ENCODE measurements around the gene PEX6. TPM values are rescaled to one million over a fixed set of nuclear protein-coding genes. Genes with fewer than 3 reads are reported as not detected.
A peak's percentile ranks its signal among the peaks of the same experiment; 100 is the strongest.

Gene PEX6
- total and polyA plus RNA-seq, 4 donors = 17.7 to 29.5 (median 23.9) TPM

GRCh38 chr6:43016176-43016942 is 37.4 kb upstream of the PEX6 start:
- no peak overlapping the region for H3K4me3 ChIP-seq (ENCODE audit: low read depth, low read length)
- no peak overlapping the region for H3K27ac ChIP-seq (ENCODE audit: low read depth, low read length)
- no peaks in the 10 kb centered on the region for H3K27me3 ChIP-seq (ENCODE audit: control insufficient read depth, insufficient read depth, low read length)
- H3K4me1 ChIP-seq (ENCODE audit: control insufficient read depth, insufficient read depth, low read length) = peaks cover 61% of the 10 kb centered on the region
- no peak for DNase-seq (ENCODE audit: low read depth in 4 of 6, low spot score in 6 of 6)
- no peaks in the 10 kb centered on the region for H3K9me3 ChIP-seq (ENCODE audit: control insufficient read depth, insufficient read depth, low read length)
- peaks cover 54% of the 10 kb centered on the region for H3K36me3 ChIP-seq (ENCODE audit: control insufficient read depth, insufficient read depth, low read length)
- WGBS (ENCODE audit: insufficient coverage) = 80% methylated on average over 6 of the region's 7 CpGs

DNA sequence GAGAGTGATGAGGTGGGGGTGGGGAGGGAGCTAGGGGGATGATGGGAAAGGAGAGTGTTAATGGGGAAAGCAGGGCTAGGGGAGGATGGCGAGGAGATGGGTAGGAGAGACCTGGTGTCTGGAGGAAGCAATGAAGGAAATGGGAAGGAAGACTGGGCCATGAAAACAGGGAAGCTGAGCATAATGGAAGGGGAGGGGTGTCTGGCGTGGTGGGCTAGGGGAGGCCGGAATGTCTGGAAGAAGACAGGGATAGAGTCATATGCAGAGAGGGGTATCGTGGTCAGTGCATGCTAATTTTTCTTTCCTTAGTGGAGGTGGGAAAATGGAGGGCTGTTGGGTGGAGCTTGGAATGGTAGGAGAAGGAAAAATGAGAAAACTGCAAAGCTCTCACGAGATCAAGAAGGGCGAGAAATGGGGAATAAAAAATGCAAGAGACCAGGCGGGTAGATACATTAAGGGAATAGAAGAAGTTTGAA is 35.5 kb upstream of the PEX6 start:
- WGBS (ENCODE audit: insufficient coverage) = 2% methylated on average over 7 of the region's 7 CpGs
- DNase-seq (ENCODE audit: low read depth in 4 of 6, low spot score in 6 of 6) = peak in 1 of 6 donors; percentile 15
- Histone ChIP-seq H3K4me1 (ENCODE audit: control insufficient read depth, insufficient read depth, low read length) (peaks cover 51% of the 10 kb centered on the region), H3K27me3 (ENCODE audit: control insufficient read depth, insufficient read depth, low read length) (no peaks in the 10 kb centered on the region), H3K27ac (ENCODE audit: low read depth, low read length) (peak overlapping the region; percentile 81), H3K9me3 (ENCODE audit: control insufficient read depth, insufficient read depth, low read length) (no peaks in the 10 kb centered on the region), H3K4me3 (ENCODE audit: low read depth, low read length) (peak overlapping the region; percentile 76), H3K36me3 (ENCODE audit: control insufficient read depth, insufficient read depth, low read length) (peaks cover 59% of the 10 kb centered on the region)

- H3K27me3 ChIP-seq (ENCODE audit: control insufficient read depth, insufficient read depth, low read length) = no peaks in the 10 kb centered on the region
- WGBS (ENCODE audit: insufficient coverage) = under 1% methylated on average over 51 of the region's 51 CpGs
- H3K36me3 ChIP-seq (ENCODE audit: control insufficient read depth, insufficient read depth, low read length) = peaks cover 60% of the 10 kb centered on the region
- peaks cover 51% of the 10 kb centered on the region for H3K4me1 ChIP-seq (ENCODE audit: control insufficient read depth, insufficient read depth, low read length)
- peak within 1 kb of the TSS; percentile 81 for H3K27ac ChIP-seq (ENCODE audit: low read depth, low read length)
- H3K4me3 ChIP-seq (ENCODE audit: low read depth, low read length) = peak within 1 kb of the TSS; percentile 76
- DNase-seq (ENCODE audit: low read depth in 4 of 6, low spot score in 6 of 6) = peak; percentile 97 to 100 (median 99)
- no peaks in the 10 kb centered on the region for H3K9me3 ChIP-seq (ENCODE audit: control insufficient read depth, insufficient read depth, low read length)
These were observed 35.0 kb upstream of the PEX6 start, which contains the start of the genes KLHDC3 and MEA1 for GRCh38 chr6:43013843-43014433. TSS of gene KLHDC3 (plus strand) at chr6:43014249. CDS start at chr6:43017193, 2,944 bp downstream. TSS of gene MEA1 (minus strand) at chr6:43013946. CDS start at chr6:43013813, 133 bp downstream.

DNA sequence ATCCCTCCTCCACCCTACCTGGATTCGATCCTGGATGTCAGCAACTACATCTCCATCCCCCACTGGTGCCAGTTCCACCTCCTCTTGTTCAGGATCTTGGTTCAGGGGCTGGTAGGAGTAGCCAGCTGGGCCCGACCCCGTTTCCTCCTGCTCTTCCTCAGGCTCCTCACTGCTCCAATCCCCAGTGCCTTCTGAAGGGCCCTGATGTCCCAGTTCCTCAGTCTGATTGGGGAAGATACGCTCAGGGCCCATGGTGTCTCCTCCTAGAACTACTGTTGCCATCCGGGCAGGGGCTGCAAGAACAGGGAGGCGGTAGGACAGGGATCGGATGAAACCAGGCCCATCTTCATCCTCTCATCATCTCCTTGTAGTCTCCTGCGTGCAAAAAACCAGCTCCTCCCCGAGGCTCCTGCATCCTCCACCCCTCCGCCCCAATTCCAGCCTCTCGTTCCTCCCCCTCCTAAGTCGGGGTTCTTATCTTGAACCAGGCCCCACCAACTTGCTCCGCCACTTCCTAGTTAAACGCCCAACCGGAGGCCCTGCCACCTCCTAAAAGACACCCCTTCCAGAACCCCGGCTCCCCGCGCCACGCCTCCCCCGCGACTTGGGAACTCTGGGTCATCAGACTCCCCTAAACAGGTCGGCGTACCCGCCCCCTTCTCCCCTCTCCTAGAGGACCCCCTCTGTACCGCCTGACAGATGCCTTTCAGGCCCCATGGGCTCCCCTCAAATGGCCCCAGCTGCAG is 34.3 kb upstream of the PEX6 start:
- H3K4me1 ChIP-seq (ENCODE audit: control insufficient read depth, insufficient read depth, low read length) = peaks cover 51% of the 10 kb centered on the region
- H3K9me3 ChIP-seq (ENCODE audit: control insufficient read depth, insufficient read depth, low read length) = no peaks in the 10 kb centered on the region
- H3K27me3 ChIP-seq (ENCODE audit: control insufficient read depth, insufficient read depth, low read length) = no peaks in the 10 kb centered on the region
- DNase-seq (ENCODE audit: low read depth in 4 of 6, low spot score in 6 of 6) = peak in 1 of 6 donors; percentile 4
- H3K4me3 ChIP-seq (ENCODE audit: low read depth, low read length) = peak overlapping the region; percentile 76
- peaks cover 60% of the 10 kb centered on the region for H3K36me3 ChIP-seq (ENCODE audit: control insufficient read depth, insufficient read depth, low read length)
- 4% methylated on average over 25 of the region's 25 CpGs for WGBS (ENCODE audit: insufficient coverage)
- H3K27ac ChIP-seq (ENCODE audit: low read depth, low read length) = peak overlapping the region; percentile 67

DNA sequence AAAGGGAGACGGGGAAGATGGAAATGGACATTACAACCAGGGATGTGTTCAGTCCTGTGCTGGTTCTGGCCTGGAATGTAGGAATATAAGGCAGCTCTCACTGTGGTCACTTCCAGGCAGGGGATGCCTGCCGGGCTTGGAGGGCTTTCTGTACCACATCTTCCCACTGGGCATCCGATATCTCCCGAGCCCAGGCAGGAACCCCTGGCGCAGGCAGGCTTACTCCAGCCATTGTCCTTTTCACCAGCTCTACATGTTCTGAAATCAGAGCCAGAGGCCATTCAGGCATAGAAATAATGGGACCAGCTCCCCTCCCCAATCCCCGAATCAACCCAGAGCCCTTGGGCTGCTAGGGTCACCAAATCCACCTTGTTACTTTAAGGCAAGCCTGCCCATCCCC is 33.4 kb upstream of the PEX6 start:
- 85% methylated on average over 5 of the region's 6 CpGs for WGBS (ENCODE audit: insufficient coverage)
- H3K4me1 ChIP-seq (ENCODE audit: control insufficient read depth, insufficient read depth, low read length) = peaks cover 51% of the 10 kb centered on the region
- DNase-seq (ENCODE audit: low read depth in 4 of 6, low spot score in 6 of 6) = no peak
- peaks cover 60% of the 10 kb centered on the region for H3K36me3 ChIP-seq (ENCODE audit: control insufficient read depth, insufficient read depth, low read length)
- no peaks in the 10 kb centered on the region for H3K9me3 ChIP-seq (ENCODE audit: control insufficient read depth, insufficient read depth, low read length)
- no peak overlapping the region for H3K4me3 ChIP-seq (ENCODE audit: low read depth, low read length)
- H3K27me3 ChIP-seq (ENCODE audit: control insufficient read depth, insufficient read depth, low read length) = no peaks in the 10 kb centered on the region
- H3K27ac ChIP-seq (ENCODE audit: low read depth, low read length) = no peak overlapping the region

DNA sequence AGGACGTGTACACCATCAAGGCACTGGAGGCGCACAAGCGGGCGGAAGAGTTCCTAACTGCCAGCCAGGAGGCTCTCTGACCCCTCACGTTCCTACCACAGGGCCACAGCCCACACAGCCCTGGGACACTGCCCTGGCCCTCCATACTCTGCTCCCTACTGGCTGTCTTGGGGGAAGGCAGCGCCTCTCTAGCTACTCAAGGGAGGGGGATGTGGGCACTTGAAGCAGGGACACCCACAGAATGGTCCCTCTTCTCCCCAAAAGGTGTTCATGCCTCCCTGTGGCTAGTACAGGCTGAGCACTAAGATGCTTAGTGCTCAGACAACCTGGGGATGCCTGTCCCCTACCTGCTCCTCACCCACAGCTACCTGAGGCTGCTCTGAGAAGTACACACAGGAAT is 32.2 kb upstream of the PEX6 start:
- Histone ChIP-seq H3K4me3 (ENCODE audit: low read depth, low read length) (no peak overlapping the region), H3K27ac (ENCODE audit: low read depth, low read length) (no peak overlapping the region), H3K4me1 (ENCODE audit: control insufficient read depth, insufficient read depth, low read length) (peaks cover 41% of the 10 kb centered on the region), H3K36me3 (ENCODE audit: control insufficient read depth, insufficient read depth, low read length) (peaks cover 64% of the 10 kb centered on the region), H3K9me3 (ENCODE audit: control insufficient read depth, insufficient read depth, low read length) (no peaks in the 10 kb centered on the region), H3K27me3 (ENCODE audit: control insufficient read depth, insufficient read depth, low read length) (no peaks in the 10 kb centered on the region)
- 82% methylated on average over 5 of the region's 6 CpGs for WGBS (ENCODE audit: insufficient coverage)
- no peak for DNase-seq (ENCODE audit: low read depth in 4 of 6, low spot score in 6 of 6)

DNA sequence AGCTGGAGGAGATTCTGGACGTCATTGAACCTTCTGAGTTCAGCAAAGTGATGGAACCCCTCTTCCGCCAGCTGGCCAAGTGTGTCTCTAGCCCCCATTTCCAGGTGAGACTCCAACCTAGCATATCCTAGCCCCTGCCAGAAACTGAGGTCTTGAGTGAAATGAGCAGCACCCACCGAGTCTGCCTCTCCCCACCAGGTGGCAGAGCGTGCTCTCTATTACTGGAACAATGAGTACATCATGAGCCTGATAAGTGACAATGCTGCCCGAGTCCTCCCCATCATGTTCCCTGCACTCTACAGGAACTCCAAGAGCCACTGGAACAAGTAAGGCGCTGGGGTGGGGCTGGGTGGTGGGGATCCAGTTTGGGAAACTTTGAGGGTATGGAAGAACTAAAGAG is 30.1 kb upstream of the PEX6 start:
- H3K4me1 ChIP-seq (ENCODE audit: control insufficient read depth, insufficient read depth, low read length) = peaks cover 23% of the 10 kb centered on the region
- WGBS (ENCODE audit: insufficient coverage) = 62% methylated on average over 5 of the region's 6 CpGs
- DNase-seq (ENCODE audit: low read depth in 4 of 6, low spot score in 6 of 6) = peak in 2 of 6 donors; percentile 43 to 71
- no peak overlapping the region for H3K4me3 ChIP-seq (ENCODE audit: low read depth, low read length)
- no peaks in the 10 kb centered on the region for H3K9me3 ChIP-seq (ENCODE audit: control insufficient read depth, insufficient read depth, low read length)
- H3K27ac ChIP-seq (ENCODE audit: low read depth, low read length) = no peak overlapping the region
- peaks cover 74% of the 10 kb centered on the region for H3K36me3 ChIP-seq (ENCODE audit: control insufficient read depth, insufficient read depth, low read length)
- no peaks in the 10 kb centered on the region for H3K27me3 ChIP-seq (ENCODE audit: control insufficient read depth, insufficient read depth, low read length)

DNA sequence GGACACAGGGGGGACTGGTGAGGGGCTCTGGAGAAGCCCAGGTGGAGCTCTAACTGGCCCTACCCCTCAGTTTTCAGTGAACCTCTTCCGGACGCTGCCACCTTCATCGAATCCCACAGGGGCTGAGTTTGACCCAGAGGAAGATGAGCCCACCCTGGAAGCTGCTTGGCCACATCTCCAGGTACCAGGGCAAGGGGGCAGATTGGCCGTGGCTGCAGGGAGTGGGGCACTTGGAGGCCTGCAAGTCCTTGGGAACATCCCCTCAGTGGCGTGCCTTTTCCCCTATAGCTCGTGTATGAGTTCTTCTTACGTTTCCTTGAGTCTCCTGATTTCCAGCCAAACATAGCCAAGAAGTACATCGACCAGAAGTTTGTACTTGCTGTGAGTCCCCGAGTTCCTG is 28.1 kb upstream of the PEX6 start:
- no peak overlapping the region for H3K4me3 ChIP-seq (ENCODE audit: low read depth, low read length)
- WGBS (ENCODE audit: insufficient coverage) = 95% methylated on average over 7 of the region's 9 CpGs
- no peak overlapping the region for H3K27ac ChIP-seq (ENCODE audit: low read depth, low read length)
- H3K27me3 ChIP-seq (ENCODE audit: control insufficient read depth, insufficient read depth, low read length) = no peaks in the 10 kb centered on the region
- no peak for DNase-seq (ENCODE audit: low read depth in 4 of 6, low spot score in 6 of 6)
- peaks cover 82% of the 10 kb centered on the region for H3K36me3 ChIP-seq (ENCODE audit: control insufficient read depth, insufficient read depth, low read length)
- H3K9me3 ChIP-seq (ENCODE audit: control insufficient read depth, insufficient read depth, low read length) = no peaks in the 10 kb centered on the region
- H3K4me1 ChIP-seq (ENCODE audit: control insufficient read depth, insufficient read depth, low read length) = peaks cover 7% of the 10 kb centered on the region

- Histone ChIP-seq H3K9me3 (ENCODE audit: control insufficient read depth, insufficient read depth, low read length) (no peaks in the 10 kb centered on the region), H3K27ac (ENCODE audit: low read depth, low read length) (no peak overlapping the region), H3K4me1 (ENCODE audit: control insufficient read depth, insufficient read depth, low read length) (no peaks in the 10 kb centered on the region), H3K27me3 (ENCODE audit: control insufficient read depth, insufficient read depth, low read length) (no peaks in the 10 kb centered on the region), H3K36me3 (ENCODE audit: control insufficient read depth, insufficient read depth, low read length) (peaks cover 78% of the 10 kb centered on the region), H3K4me3 (ENCODE audit: low read depth, low read length) (no peak overlapping the region)
- DNase-seq (ENCODE audit: low read depth in 4 of 6, low spot score in 6 of 6) = no peak
- WGBS (ENCODE audit: insufficient coverage) = 95% methylated on average over 10 of the region's 11 CpGs
These were observed 27.3 kb upstream of the PEX6 start for GRCh38 chr6:43006251-43006650.
